ENCODE measurements around the gene ANKS6. TPM values are rescaled to one million over a fixed set of nuclear protein-coding genes. Genes with fewer than 3 reads are reported as not detected.

ANKS6 gene
- total and polyA plus RNA-seq, 2 of the 8 experiments (the other 6 are each of a cell fraction or from before 2014, with no cell fraction given), result 34.1 to 56.3 TPM

DNA sequence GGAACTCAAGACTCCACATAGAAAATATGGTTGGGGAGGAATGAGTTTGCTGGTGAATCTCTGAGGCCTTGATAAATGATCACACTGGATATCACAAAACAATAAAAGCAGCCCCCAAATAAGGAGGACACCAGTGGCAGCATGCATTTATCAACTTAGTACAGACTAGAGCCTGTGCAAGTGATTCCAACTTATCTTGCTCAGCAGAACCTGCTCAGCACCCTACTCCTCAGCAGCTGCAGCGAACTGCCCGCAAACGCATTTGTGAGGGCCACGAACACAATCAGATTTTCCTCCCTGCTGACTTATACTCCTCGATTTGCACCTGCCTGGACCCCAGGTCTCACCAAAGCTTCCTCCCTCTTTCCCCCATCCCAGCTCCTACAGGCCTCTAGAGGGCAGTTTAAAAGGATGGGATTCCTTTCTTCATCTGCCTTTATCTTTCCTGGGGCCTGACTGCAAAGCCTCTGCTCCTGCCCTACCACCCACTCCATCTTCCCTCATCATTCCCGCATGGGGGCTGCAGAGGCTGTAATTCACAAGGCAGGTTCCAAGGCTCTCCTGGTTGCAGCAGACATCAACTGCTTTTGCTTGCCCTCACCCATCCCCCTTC, 41.2 kb downstream of the ANKS6 start:
- H3K14ac ChIP-seq (ENCODE audit: insufficient read length), result no peak overlapping the region
- no peak overlapping the region for H2BK120ac ChIP-seq (replicated peaks; ENCODE audit: low read depth, low read length)
- H3K36me3 ChIP-seq (ENCODE audit: control insufficient read depth in 2 of 4, insufficient read depth in 4 of 4, low read length in 3 of 4), result peaks cover 5 to 49% (median 35%) of the 10 kb centered on the region in 4 experiments
- H3K23me2 ChIP-seq (ENCODE audit: low read depth, low read length), result no peaks in the 10 kb centered on the region
- no peak overlapping the region for H4K8ac ChIP-seq (ENCODE audit: extremely low read depth, insufficient read depth, low read length)
- no peak overlapping the region for H4K91ac ChIP-seq (replicated peaks; ENCODE audit: insufficient read length, low read length)
- WGBS, 2 experiments (ENCODE audit: extremely low coverage in 1 of 2, insufficient coverage in 1 of 2, insufficient read length in 1 of 2, insufficient replicate concordance in 2 of 2, low coverage in 1 of 2, low lambda C conversion rate in 2 of 2, missing lambda C conversion rate in 1 of 2), result 95% methylated on average over 6 of the region's 6 CpGs; no CpG with 5 or more reads in 1 of the 2 experiments
- no peak overlapping the region for H3K18ac ChIP-seq (ENCODE audit: extremely low read depth, low read length)
- no peak overlapping the region for H3K56ac ChIP-seq (replicated peaks; ENCODE audit: insufficient read length, low read depth, low read length)
- no peaks in the 10 kb centered on the region for H3K79me1 ChIP-seq (ENCODE audit: low read depth, low read length)
- H3K27me3 ChIP-seq (replicated peaks in 1 of 4; ENCODE audit: control insufficient read depth in 3 of 4, extremely low read depth in 1 of 4, insufficient read depth in 3 of 4, low read length in 3 of 4), result no peaks in the 10 kb centered on the region
- FAIRE-seq (no peak), DNase-seq (ENCODE audit: low read depth in 1 of 2, low spot score in 2 of 2) (no peak)
- no peaks in the 10 kb centered on the region for H3K4me1 ChIP-seq (replicated peaks in 1 of 4; ENCODE audit: control insufficient read depth in 3 of 4, insufficient read depth in 4 of 4, low read length in 3 of 4)
- H2BK20ac ChIP-seq (ENCODE audit: low read length), result no peak overlapping the region
- TF ChIP-seq PHF8 (conservative IDR thresholded peaks at IDR 0.05; ENCODE audit: low read depth, low read length) (no peak), CEBPB (IDR thresholded peaks at IDR 0.05; ENCODE audit: low read depth, low read length) (no peak)
- TF ChIP-seq, protein P1, sequence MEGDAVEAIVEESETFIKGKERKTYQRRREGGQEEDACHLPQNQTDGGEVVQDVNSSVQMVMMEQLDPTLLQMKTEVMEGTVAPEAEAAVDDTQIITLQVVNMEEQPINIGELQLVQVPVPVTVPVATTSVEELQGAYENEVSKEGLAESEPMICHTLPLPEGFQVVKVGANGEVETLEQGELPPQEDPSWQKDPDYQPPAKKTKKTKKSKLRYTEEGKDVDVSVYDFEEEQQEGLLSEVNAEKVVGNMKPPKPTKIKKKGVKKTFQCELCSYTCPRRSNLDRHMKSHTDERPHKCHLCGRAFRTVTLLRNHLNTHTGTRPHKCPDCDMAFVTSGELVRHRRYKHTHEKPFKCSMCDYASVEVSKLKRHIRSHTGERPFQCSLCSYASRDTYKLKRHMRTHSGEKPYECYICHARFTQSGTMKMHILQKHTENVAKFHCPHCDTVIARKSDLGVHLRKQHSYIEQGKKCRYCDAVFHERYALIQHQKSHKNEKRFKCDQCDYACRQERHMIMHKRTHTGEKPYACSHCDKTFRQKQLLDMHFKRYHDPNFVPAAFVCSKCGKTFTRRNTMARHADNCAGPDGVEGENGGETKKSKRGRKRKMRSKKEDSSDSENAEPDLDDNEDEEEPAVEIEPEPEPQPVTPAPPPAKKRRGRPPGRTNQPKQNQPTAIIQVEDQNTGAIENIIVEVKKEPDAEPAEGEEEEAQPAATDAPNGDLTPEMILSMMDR (IDR thresholded peaks at IDR 0.05; ENCODE audit: control extremely low read depth in 1 of 3, insufficient read depth in 1 of 3, low read depth in 1 of 3, low read length in 3 of 3), result peak in 2 of 3 experiments; percentile 12 to 39; a peak in 2 of 4 replicates
- H2AK5ac ChIP-seq (ENCODE audit: low read depth, low read length), result no peak overlapping the region
- POLR2A ChIA-PET (ENCODE audit: partially characterized antibody), result no interaction called here
- no peak overlapping the region for H3K9ac ChIP-seq (replicated peaks in 1 of 4; ENCODE audit: extremely low read depth in 1 of 4, low read depth in 3 of 4, low read length in 3 of 4)
- H2AFZ ChIP-seq (ENCODE audit: low read length), result no peak overlapping the region
- H3K4ac ChIP-seq (replicated peaks; ENCODE audit: insufficient read length, low read depth, low read length), result no peak overlapping the region
- H4K5ac ChIP-seq (ENCODE audit: insufficient read length, low read depth, low read length), result no peak overlapping the region
- no peak overlapping the region for H2BK12ac ChIP-seq (ENCODE audit: low read depth, low read length)
- CTCF ChIA-PET (ENCODE audit: partially characterized antibody), result interaction anchor here (1.1 to 3.7 kb wide), 4 partner anchors 20 to 439 kb away, joined by 3 to 22 read pairs (median 5); no protein-coding TSS in a partner anchor
- H3K9me3 ChIP-seq (ENCODE audit: insufficient read depth in 2 of 2, low read depth in 1 of 2, low read length in 1 of 2), result peaks cover 0 to 8% of the 10 kb centered on the region in 2 experiments; a peak in 3 of 4 replicates
- no peak overlapping the region for H3K4me3 ChIP-seq (ENCODE audit: extremely low read depth in 1 of 4, insufficient read depth in 2 of 4, low read depth in 3 of 4, low read length in 4 of 4)
- H3K79me2 ChIP-seq (ENCODE audit: control insufficient read depth in 1 of 2, insufficient read depth in 2 of 2, low read length in 2 of 2), result no peaks in the 10 kb centered on the region
- peaks cover 0 to 2% of the 10 kb centered on the region in 2 experiments for H4K20me1 ChIP-seq (replicated peaks in 1 of 2; ENCODE audit: control insufficient read depth in 1 of 2, insufficient read depth in 2 of 2, low read length in 2 of 2)
- H3K4me2 ChIP-seq (ENCODE audit: insufficient read depth in 1 of 2, low read depth in 2 of 2, low read length in 2 of 2), result no peak overlapping the region
- H3K27ac ChIP-seq (ENCODE audit: low read depth, low read length), result no peak overlapping the region
- H2BK5ac ChIP-seq (ENCODE audit: low read depth, low read length), result no peak overlapping the region
- no peak overlapping the region for H2BK15ac ChIP-seq (ENCODE audit: low read length)
- H3K23ac ChIP-seq (ENCODE audit: insufficient read length), result no peak overlapping the region

Measured in H1 (cell line).